ENCODE data around the gene GPR152.

- TF ChIP-seq, protein P1, sequence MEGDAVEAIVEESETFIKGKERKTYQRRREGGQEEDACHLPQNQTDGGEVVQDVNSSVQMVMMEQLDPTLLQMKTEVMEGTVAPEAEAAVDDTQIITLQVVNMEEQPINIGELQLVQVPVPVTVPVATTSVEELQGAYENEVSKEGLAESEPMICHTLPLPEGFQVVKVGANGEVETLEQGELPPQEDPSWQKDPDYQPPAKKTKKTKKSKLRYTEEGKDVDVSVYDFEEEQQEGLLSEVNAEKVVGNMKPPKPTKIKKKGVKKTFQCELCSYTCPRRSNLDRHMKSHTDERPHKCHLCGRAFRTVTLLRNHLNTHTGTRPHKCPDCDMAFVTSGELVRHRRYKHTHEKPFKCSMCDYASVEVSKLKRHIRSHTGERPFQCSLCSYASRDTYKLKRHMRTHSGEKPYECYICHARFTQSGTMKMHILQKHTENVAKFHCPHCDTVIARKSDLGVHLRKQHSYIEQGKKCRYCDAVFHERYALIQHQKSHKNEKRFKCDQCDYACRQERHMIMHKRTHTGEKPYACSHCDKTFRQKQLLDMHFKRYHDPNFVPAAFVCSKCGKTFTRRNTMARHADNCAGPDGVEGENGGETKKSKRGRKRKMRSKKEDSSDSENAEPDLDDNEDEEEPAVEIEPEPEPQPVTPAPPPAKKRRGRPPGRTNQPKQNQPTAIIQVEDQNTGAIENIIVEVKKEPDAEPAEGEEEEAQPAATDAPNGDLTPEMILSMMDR (IDR thresholded peaks at IDR 0.05; ENCODE audit: extremely low read depth in 1 of 2, insufficient read depth in 1 of 2, low read depth in 1 of 2, low read length in 2 of 2) = no peak
- TF ChIP-seq POLR2A (IDR thresholded peaks at IDR 0.05; ENCODE audit: low read depth, low read length) = no peak
- no peak for TF ChIP-seq EZH2 (IDR thresholded peaks at IDR 0.05; ENCODE audit: borderline replicate concordance, low read depth, low read length, severe bottlenecking)
- no peak for TF ChIP-seq POLR2AphosphoS5 (IDR thresholded peaks at IDR 0.05; ENCODE audit: insufficient read depth, low read depth, low read length)
Measured at GRCh38 chr11:67441731-67442351, 10.7 kb downstream of the GPR152 start.

Data from endothelial cell of umbilical vein (primary cell).